Renal cortex interstitium (tissue), 11 donors: Measurements from ENCODE around the gene PCDHGB3. TPM values are rescaled to one million over a fixed set of nuclear protein-coding genes. Genes with fewer than 3 reads are reported as not detected.
"Not testable (repeated sequence)": the region's sequence is repeated elsewhere in the genome, so short reads cannot be mapped to it uniquely, and the experiment has no call there.

ENCODE experiments used
- DNase-seq, 11 donors: peaks; one replicate each; pipeline ENCODE4 v3.0.0-alpha.2; 2013; ENCODE audit warnings: low read depth in 9 of 11, low spot score in 4 of 11; ENCODE audit errors: extremely low read depth in 1 of 11
- polyA plus RNA-seq, 3 donors: library from polyadenylated mRNA; unstranded; fragments of 120-200 nt; gene quantifications; one replicate each; pipeline ENCODE4 v1.2.1, GENCODE V29; 2013; ENCODE audit not compliant: insufficient read length in 3 of 3

Gene PCDHGB3
- polyA plus RNA-seq, 3 donors, result 2.1 to 2.5 (median 2.5) TPM

GRCh38 chr5:141354900-141355469, 15.1 kb upstream of the PCDHGB3 start, which contains the start of gene PCDHGA4:
TSS of gene PCDHGA4 (plus strand) at chr5:141355021. CDS start at chr5:141355108, 87 bp downstream.
- no peak for DNase-seq

- DNase-seq, result no peak
Observed at GRCh38 chr5:141355641-141356040, 14.4 kb upstream of the PCDHGB3 start.

- DNase-seq, result no peak
Observed at GRCh38 chr5:141356133-141356532, 13.9 kb upstream of the PCDHGB3 start.

- DNase-seq, result no peak
Observed at GRCh38 chr5:141356950-141357349, 13.1 kb upstream of the PCDHGB3 start.

GRCh38 chr5:141359790-141360426, 10.1 kb upstream of the PCDHGB3 start, which contains the start of gene PCDHGB2:
TSS of gene PCDHGB2 (plus strand) at chr5:141359994. CDS start at chr5:141360136, 142 bp downstream.
- no peak for DNase-seq

DNA sequence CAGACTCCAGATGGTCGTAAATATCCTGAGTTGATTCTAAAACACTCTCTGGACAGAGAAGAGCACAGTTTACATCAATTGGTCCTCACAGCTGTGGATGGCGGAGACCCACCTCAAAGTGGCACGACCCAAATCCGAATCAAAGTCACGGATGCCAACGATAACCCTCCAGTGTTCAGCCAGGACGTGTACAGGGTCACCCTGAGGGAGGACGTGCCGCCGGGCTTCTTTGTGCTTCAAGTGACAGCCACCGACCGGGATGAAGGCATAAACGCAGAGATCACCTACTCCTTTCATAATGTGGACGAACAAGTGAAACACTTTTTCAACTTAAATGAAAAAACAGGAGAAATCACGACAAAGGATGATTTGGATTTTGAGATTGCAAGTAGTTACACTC, 9.4 kb upstream of the PCDHGB3 start:
- no peak for DNase-seq

DNA sequence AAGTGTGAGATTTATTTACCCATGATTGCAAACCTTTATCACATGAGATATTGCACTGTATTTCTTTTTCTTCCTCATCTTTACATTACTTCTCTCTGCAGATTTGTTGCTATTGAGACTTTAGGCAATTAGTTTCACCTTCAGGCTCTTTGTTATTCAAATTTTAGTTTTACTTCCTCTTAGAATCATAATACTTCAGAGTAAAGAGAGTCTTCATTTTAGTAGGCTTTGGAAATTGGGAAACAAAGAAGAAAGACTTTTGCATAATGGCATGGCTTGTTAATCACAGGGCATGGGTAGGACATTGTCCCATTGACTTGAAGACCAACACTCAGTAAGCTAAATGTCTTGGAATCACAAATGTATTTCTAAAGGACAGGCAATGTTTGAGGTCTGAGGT, 7.3 kb upstream of the PCDHGB3 start:
- DNase-seq, result no peak

GRCh38 chr5:141363952-141364660, 5.9 kb upstream of the PCDHGB3 start, which contains the start of gene PCDHGA5:
TSS of gene PCDHGA5 (plus strand) at chr5:141364162. CDS start at chr5:141364331, 169 bp downstream.
- DNase-seq, result no peak

GRCh38 chr5:141366016-141366896, 3.8 kb upstream of the PCDHGB3 start:
- no peak for DNase-seq

GRCh38 chr5:141371572-141372475, 1.8 kb downstream of the PCDHGB3 start:
- DNase-seq, result no peak

GRCh38 chr5:141373673-141374317, 3.8 kb downstream of the PCDHGB3 start, which contains the start of gene PCDHGA6:
TSS of gene PCDHGA6 (plus strand) at chr5:141373891. CDS start at chr5:141374084, 193 bp downstream.
- DNase-seq, result no peak

DNA sequence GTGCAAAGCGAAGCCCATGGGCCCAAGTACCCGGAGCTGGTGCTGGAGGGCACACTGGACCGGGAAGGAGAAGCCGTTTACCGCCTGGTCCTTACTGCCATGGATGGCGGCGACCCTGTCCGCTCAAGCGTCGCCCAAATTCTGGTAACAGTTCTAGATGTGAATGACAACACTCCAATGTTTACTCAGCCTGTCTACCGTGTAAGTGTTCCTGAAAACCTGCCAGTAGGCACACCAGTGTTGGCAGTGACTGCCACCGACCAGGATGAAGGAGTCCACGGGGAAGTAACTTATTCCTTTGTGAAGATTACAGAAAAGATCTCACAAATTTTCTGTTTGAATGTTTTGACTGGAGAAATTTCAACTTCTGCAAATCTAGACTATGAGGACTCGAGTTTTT, 4.6 kb downstream of the PCDHGB3 start:
- no peak for DNase-seq

- DNase-seq, result not testable (repeated sequence)
Observed at GRCh38 chr5:141375444-141376155, 5.6 kb downstream of the PCDHGB3 start.

- no peak for DNase-seq
Observed at GRCh38 chr5:141382469-141383294, 12.6 kb downstream of the PCDHGB3 start, which contains the start of gene PCDHGA7. TSS of gene PCDHGA7 (plus strand) at chr5:141382742. CDS start at chr5:141382900, 158 bp downstream.

GRCh38 chr5:141383345-141383744, 13.3 kb downstream of the PCDHGB3 start:
- no peak for DNase-seq
